GM23338 (cell line): Measurements from ENCODE around the gene PP2D1. TPM values are rescaled to one million over a fixed set of nuclear protein-coding genes. Genes with fewer than 3 reads are reported as not detected.
A peak's percentile ranks its signal among the peaks of the same experiment; 100 is the strongest.

ENCODE experiments used
- ATAC-seq: fragments of 200-7000 bp; cut with Tn5 transposase; 3 replicates; pipeline ENCODE4 v1.9.1; 2020
- DNase-seq: peaks from one replicate; pipeline ENCODE4 v3.0.0-alpha.2; 2015; ENCODE audit warnings: low spot score
- H2AFZ ChIP-seq: fragments of 200-600 bp; sonication (generic); 2 replicates; pipeline ENCODE4 v1.8.0; 2016; ENCODE audit warnings: antibody characterized with exemption, mild to moderate bottlenecking, moderate library complexity
- H3F3A ChIP-seq: fragments of 200-600 bp; sonication (generic); replicated peaks from 2 replicates; pipeline ENCODE4 v1.8.0; 2017; ENCODE audit warnings: antibody characterized with exemption, mixed run types, low read depth
- H3K27ac ChIP-seq: fragments of 200-600 bp; sonication (generic); 2 replicates; pipeline ENCODE4 v1.6.1; 2016; ENCODE audit warnings: low read depth
- H3K27me3 ChIP-seq: fragments of 200-600 bp; sonication (generic); 2 replicates; pipeline ENCODE4 v1.8.0; 2016; ENCODE audit warnings: mild to moderate bottlenecking, mixed run types, moderate library complexity; ENCODE audit not compliant: insufficient read depth
- H3K36me3 ChIP-seq: fragments of 200-600 bp; sonication (generic); 2 replicates; pipeline ENCODE4 v1.8.0; 2016; ENCODE audit warnings: mild to moderate bottlenecking; ENCODE audit not compliant: insufficient read depth
- H3K4me1 ChIP-seq: fragments of 200-600 bp; sonication (generic); 2 replicates; pipeline ENCODE4 v1.8.0; 2016; ENCODE audit warnings: mild to moderate bottlenecking, moderate library complexity; ENCODE audit not compliant: insufficient read depth
- H3K4me2 ChIP-seq: fragments of 200-600 bp; sonication (generic); 2 replicates; pipeline ENCODE4 v1.7.1; 2017; ENCODE audit warnings: mixed run types
- H3K4me3 ChIP-seq: fragments of 200-600 bp; sonication (generic); 2 replicates; pipeline ENCODE4 v1.6.1; 2016; ENCODE audit warnings: mixed run types
- H3K79me2 ChIP-seq: fragments of 200-600 bp; sonication (generic); replicated peaks from 2 replicates; pipeline ENCODE4 v1.8.0; 2017; ENCODE audit warnings: mild to moderate bottlenecking; ENCODE audit not compliant: insufficient read depth
- H3K9me2 ChIP-seq: fragments of 200-600 bp; sonication (generic); 2 replicates; pipeline ENCODE4 v1.8.0; 2017; ENCODE audit not compliant: insufficient read depth
- H4K20me1 ChIP-seq: fragments of 200-600 bp; sonication (generic); replicated peaks from 2 replicates; pipeline ENCODE4 v1.8.0; 2017; ENCODE audit warnings: mild to moderate bottlenecking; ENCODE audit not compliant: insufficient read depth
- H3K27ac Mint-ChIP-seq: 2 replicates; pipeline ENCODE4 v1.8.0; 2020; ENCODE audit warnings: inconsistent platforms, mild to moderate bottlenecking, moderate library complexity, mixed read lengths
- H3K27me3 Mint-ChIP-seq: 3 replicates; pipeline ENCODE4 v1.8.0; 2022; ENCODE audit warnings: low read depth, mild to moderate bottlenecking, moderate library complexity, mixed read lengths, inconsistent platforms; ENCODE audit not compliant: insufficient read depth, poor library complexity
- H3K36me3 Mint-ChIP-seq: 3 replicates; pipeline ENCODE4 v1.8.0; 2021; ENCODE audit warnings: low read depth, mild to moderate bottlenecking, inconsistent platforms, moderate library complexity, mixed read lengths
- H3K4me1 Mint-ChIP-seq: 3 replicates; pipeline ENCODE4 v1.8.0; 2020; ENCODE audit warnings: mild to moderate bottlenecking, inconsistent platforms, mixed read lengths
- H3K4me3 Mint-ChIP-seq: 3 replicates; pipeline ENCODE4 v1.8.0; 2021; ENCODE audit warnings: moderate library complexity, mild to moderate bottlenecking, inconsistent platforms, mixed read lengths
- H3K9me3 Mint-ChIP-seq: 3 replicates; pipeline ENCODE4 v1.8.0; 2020; ENCODE audit warnings: moderate library complexity, mild to moderate bottlenecking, inconsistent platforms, mixed read lengths
- CREB1 ChIP-seq: fragments of 250-450 bp; sonication (Bioruptor Pico); IDR thresholded peaks from 2 replicates; pipeline ENCODE4 v1.5.0; 2020; ENCODE audit warnings: low read depth, mild to moderate bottlenecking, moderate library complexity
- EZH2 ChIP-seq: fragments of 200-600 bp; sonication (generic); IDR thresholded peaks from one replicate; pipeline ENCODE4 v1.8.0; 2017; ENCODE audit warnings: antibody characterized with exemption, mild to moderate bottlenecking, low read depth; ENCODE audit not compliant: unreplicated experiment
- EZH2phosphoT487 ChIP-seq: fragments of 200-600 bp; sonication (generic); IDR thresholded peaks from one replicate; pipeline ENCODE4 v1.8.1; 2018; ENCODE audit warnings: antibody characterized with exemption; ENCODE audit not compliant: unreplicated experiment
- JUNB ChIP-seq: IDR thresholded peaks from one replicate; pipeline ENCODE4 v1.6.1; 2016; ENCODE audit warnings: antibody characterized with exemption; ENCODE audit not compliant: unreplicated experiment
- NANOG ChIP-seq: IDR thresholded peaks from 2 replicates; pipeline ENCODE4 v1.6.1; 2016; ENCODE audit warnings: antibody characterized with exemption, borderline replicate concordance
- POLR2AphosphoS5 ChIP-seq: IDR thresholded peaks from 2 replicates; pipeline ENCODE4 v1.6.1; 2016; ENCODE audit warnings: antibody characterized with exemption, low read depth
- REST ChIP-seq: IDR thresholded peaks from one replicate; pipeline ENCODE4 v1.6.1; 2018; ENCODE audit warnings: antibody characterized with exemption; ENCODE audit not compliant: unreplicated experiment
- STAT1 ChIP-seq: IDR thresholded peaks from one replicate; pipeline ENCODE4 v1.6.1; 2016; ENCODE audit warnings: antibody characterized with exemption; ENCODE audit not compliant: unreplicated experiment
- ZNF114 ChIP-seq: fragments of 250-450 bp; sonication (Bioruptor Pico); IDR thresholded peaks from 2 replicates; pipeline ENCODE4 v1.5.0; 2020; ENCODE audit warnings: mild to moderate bottlenecking, moderate library complexity
- ZNF462 ChIP-seq: fragments of 250-450 bp; sonication (Bioruptor Pico); IDR thresholded peaks from 2 replicates; pipeline ENCODE4 v1.5.0; 2020; ENCODE audit warnings: mild to moderate bottlenecking, moderate library complexity
- polyA plus RNA-seq: library from polyadenylated mRNA; unstranded; fragments of >200 nt; fragmentation: Nextera tagmentation; extraction: Ambion mirVana; gene quantifications from 2 replicates; pipeline ENCODE4 v1.2.1, GENCODE V29; 2016
- total RNA-seq: library from RNA; depleted of rRNA; stranded (reverse); fragments of >200 nt; shearing (Covaris generic); gene quantifications from 2 replicates; pipeline ENCODE4 v1.2.3, GENCODE V29; 2014
- TF ChIP-seq, protein P1 (sequence below), 2 experiments: fragments of 200-600 bp in 1 of 2; sonication (generic) in 1 of 2; conservative IDR thresholded peaks; 2 replicates each; pipeline versions ENCODE4 v1.5.1 to v1.6.1; 2016 to 2017; ENCODE audit warnings: antibody characterized with exemption in 2 of 2, low read depth in 2 of 2, mild to moderate bottlenecking in 2 of 2, moderate library complexity in 1 of 2
- TF ChIP-seq, protein P2 (sequence below): IDR thresholded peaks from 2 replicates; pipeline ENCODE4 v1.6.1; 2016; ENCODE audit warnings: antibody characterized with exemption

PP2D1 gene
- total and polyA plus RNA-seq, 2 experiments from 2014 or later: 0.40 TPM; not detected in 1

DNA sequence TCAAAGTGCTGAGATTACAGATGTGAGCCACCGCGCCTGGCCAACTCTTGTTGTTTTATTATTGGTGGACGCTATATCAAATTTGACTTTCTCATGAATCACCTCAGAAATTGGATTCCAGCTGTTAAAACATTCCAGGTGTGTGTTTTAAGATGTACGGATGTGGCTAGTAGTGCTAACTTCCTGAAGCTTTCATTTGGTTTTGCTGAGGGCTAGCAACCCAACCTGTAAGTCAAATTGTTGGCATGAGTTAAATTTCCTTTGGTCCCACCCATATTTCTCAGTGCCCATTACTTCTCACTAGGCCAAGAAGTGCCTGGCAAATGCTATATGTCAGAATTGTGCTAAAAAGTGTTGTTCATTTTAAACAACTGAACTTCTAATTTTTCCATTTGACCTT, 15.1 kb upstream of the PP2D1 start (continued):
- TF ChIP-seq STAT1: no peak

GRCh38 chr3:20023623-20024405, 11.8 kb upstream of the PP2D1 start:
- Histone ChIP-seq H3K9me2 (no peaks in the 10 kb centered on the region), H2AFZ (peak overlapping the region; percentile 91), H3K4me1 (no peaks in the 10 kb centered on the region), H3K27ac (no peak overlapping the region), H3K27me3 (no peaks in the 10 kb centered on the region), H3K4me3 (no peak overlapping the region), H4K20me1 (no peaks in the 10 kb centered on the region), H3K79me2 (no peaks in the 10 kb centered on the region), H3F3A (no peaks in the 10 kb centered on the region), H3K4me2 (no peak overlapping the region), H3K36me3 (no peaks in the 10 kb centered on the region)
- no peaks in the 10 kb centered on the region for H3K27me3 Mint-ChIP-seq
- H3K4me3 Mint-ChIP-seq: no peak overlapping the region
- peaks cover 3% of the 10 kb centered on the region; the same call in 2 of the 3 replicates for H3K4me1 Mint-ChIP-seq
- DNase-seq: no peak
- H3K9me3 Mint-ChIP-seq: no peaks in the 10 kb centered on the region
- peak; percentile 40; the same call in 1 of the 3 replicates for ATAC-seq
- H3K27ac Mint-ChIP-seq: no peak overlapping the region
- H3K36me3 Mint-ChIP-seq: no peaks in the 10 kb centered on the region
- TF ChIP-seq EZH2: no peak
- TF ChIP-seq CREB1 (CRISPR knock-in tag): no peak
- TF ChIP-seq POLR2AphosphoS5: no peak
- TF ChIP-seq ZNF114 (CRISPR knock-in tag): no peak
- TF ChIP-seq STAT1: no peak
- TF ChIP-seq EZH2phosphoT487: no peak
- no peak for TF ChIP-seq JUNB
- TF ChIP-seq, protein P1, sequence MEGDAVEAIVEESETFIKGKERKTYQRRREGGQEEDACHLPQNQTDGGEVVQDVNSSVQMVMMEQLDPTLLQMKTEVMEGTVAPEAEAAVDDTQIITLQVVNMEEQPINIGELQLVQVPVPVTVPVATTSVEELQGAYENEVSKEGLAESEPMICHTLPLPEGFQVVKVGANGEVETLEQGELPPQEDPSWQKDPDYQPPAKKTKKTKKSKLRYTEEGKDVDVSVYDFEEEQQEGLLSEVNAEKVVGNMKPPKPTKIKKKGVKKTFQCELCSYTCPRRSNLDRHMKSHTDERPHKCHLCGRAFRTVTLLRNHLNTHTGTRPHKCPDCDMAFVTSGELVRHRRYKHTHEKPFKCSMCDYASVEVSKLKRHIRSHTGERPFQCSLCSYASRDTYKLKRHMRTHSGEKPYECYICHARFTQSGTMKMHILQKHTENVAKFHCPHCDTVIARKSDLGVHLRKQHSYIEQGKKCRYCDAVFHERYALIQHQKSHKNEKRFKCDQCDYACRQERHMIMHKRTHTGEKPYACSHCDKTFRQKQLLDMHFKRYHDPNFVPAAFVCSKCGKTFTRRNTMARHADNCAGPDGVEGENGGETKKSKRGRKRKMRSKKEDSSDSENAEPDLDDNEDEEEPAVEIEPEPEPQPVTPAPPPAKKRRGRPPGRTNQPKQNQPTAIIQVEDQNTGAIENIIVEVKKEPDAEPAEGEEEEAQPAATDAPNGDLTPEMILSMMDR (conservative IDR thresholded peaks at IDR 0.05; ENCODE audit: low read depth in 2 of 2): no peak
- TF ChIP-seq, protein P2, sequence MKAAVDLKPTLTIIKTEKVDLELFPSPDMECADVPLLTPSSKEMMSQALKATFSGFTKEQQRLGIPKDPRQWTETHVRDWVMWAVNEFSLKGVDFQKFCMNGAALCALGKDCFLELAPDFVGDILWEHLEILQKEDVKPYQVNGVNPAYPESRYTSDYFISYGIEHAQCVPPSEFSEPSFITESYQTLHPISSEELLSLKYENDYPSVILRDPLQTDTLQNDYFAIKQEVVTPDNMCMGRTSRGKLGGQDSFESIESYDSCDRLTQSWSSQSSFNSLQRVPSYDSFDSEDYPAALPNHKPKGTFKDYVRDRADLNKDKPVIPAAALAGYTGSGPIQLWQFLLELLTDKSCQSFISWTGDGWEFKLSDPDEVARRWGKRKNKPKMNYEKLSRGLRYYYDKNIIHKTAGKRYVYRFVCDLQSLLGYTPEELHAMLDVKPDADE: no peak
- no peak for TF ChIP-seq NANOG
- TF ChIP-seq ZNF462 (CRISPR knock-in tag): no peak
- TF ChIP-seq REST: no peak
